GM19351 (cell line): ENCODE measurements around the gene WDR64.
"Not testable (repeated sequence)": the region's sequence is repeated elsewhere in the genome, so short reads cannot be mapped to it uniquely, and the experiment has no call there.

Source experiments
- ATAC-seq: cut with Tn5 transposase; IDR thresholded peaks from one replicate; pipeline ENCODE4 v1.9.1; 2021; ENCODE audit warnings: mild to moderate bottlenecking, moderate library complexity; ENCODE audit not compliant: unreplicated experiment

The WDR64 gene

DNA sequence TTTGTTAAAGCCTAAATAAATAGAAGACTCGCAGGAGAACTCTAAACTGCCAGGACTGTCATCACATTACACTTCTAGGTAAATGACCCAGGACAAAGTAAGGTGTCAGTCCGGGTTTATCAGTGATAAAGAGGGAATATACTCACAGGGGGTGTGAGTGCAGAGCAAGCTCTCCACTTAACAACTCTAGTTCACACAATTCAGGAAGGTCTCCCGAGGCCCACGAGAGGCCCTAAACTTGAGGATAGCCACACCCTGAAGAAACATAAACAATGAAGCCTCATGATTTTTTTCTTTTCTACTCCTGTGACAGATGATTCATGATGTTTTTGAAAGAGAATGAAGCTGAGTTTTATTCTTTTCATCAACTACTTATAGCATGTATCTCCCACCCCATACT is 130.3 kb downstream of the WDR64 start:
- ATAC-seq = no peak

DNA sequence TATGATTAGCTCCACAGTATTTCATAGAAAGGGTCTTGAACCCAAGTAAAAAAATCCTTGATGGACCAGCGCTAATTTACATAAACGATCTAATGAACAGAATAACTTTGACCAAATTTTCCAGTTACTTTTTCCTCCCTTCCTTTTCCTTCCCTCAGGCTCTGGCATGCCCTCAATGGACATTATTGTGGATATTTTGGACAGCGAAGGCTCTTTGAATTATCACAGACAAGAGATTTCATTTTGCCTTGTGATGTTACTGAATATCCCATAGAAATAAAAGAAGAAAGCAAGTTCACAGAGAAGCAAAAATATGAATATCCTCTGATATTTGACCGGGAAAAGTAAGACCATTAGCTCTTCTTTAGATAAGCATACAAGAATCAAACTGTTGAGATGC is 135.6 kb downstream of the WDR64 start:
- ATAC-seq = no peak

DNA sequence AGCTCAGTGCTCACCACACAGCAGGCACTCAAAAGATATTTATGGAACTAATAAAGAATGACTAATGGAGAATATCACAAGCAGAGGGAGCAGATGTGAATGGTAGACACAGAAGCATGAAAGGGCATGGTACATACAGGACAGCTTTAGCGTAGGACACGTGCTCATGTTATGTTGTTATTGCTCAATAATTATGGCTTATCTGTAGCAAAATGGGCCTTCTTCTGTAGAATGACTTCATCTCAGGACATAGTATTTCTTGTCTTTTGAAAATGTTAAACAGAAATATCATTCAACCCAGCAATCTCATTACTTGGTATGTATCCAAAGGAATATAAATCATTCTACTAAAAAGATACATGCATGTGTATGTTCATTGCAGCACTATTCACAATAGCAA is 137.0 kb downstream of the WDR64 start:
- no peak for ATAC-seq

DNA sequence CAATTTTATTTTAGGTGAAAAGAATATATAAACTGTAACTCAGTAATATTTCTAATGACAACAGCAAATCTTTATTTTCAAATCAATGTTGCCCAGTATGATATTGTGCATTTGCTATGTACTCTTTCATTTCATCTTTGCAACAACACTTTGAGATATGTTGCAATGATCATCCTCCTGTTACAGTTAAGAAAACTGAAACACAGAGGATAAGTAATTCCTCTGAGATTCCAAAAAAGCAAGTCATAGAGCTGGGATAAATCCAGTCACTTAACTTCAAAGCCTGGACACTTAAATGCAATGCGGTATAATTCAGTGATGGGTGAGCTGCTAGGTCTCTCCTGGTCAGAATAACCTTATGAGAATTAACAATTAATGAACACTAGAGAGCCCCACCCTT is 147.3 kb downstream of the WDR64 start:
- no peak for ATAC-seq

DNA sequence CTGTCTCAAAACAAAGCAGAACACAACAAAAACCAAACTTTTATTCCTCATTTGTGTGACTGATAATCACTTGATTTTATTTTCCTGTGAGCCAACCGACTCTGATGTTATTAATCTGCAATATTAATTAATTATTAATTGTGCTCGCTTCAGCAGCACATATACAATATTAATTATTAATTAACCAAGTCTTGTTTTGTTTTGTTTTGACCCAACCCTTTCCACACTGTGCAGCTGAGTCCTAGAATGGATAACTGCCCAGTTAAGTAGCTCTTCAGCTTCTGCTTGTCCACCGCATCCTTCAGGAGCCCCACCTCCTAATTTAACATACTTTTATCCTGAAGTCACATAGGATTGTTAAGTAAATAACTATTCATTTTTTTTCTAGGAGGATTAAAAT is 148.6 kb downstream of the WDR64 start:
- no peak for ATAC-seq

DNA sequence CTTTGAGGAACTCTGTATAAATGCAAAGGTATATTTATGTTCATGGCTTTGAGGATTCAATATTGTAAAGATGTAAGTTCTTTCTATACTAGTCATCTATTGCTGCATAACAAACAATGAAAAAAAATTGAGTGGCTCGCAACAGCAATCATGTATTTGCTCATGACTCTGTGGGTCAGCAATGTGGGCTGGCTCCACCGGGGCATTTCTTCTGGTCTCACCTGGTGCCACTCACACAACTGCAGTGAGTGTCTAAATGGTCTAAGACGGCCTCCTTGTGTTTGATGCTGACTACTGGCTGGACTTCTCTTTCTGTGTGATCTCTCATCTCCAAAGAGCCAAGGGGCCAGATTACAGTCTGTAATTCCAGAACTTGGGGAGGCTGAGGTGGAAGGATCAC is 150.8 kb downstream of the WDR64 start:
- no peak for ATAC-seq

DNA sequence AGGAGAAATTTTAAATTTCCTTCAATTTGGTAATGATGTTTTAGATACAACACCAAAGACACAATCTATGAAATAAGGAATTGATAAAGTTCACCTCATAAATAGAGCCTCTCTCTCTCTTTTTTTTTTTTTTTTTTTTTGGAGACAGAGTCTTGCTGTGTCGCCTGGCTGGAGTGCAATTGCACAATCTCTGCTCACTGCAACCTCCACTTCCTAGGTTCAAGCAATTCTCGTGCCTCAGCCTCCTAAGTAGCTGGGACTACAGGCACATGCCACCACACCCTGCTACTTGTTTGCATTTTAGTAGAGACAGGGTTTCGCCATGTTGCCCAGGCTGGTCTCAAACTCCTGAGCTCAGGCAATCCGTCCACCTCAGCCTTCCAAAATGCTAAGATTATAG is 152.6 kb downstream of the WDR64 start:
- ATAC-seq = not testable (repeated sequence)

DNA sequence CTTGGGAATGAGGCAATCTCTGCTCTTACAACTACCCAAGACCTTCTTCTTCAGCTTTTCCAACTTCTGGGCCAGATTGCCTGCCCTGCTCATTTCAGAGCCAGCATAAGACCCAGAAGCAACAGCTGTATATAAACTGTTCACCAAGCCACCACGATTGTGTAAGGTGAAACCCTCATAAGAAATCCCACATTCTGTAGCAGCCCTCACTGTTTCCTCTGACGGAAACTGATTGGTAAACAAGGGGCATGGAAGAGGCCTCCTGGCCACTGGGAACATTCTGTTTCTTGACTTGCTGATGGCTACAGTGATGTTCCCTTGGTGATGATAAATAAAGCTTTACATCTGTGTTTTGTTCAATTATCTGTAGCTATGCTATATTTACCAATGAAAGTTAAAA is 156.2 kb downstream of the WDR64 start:
- ATAC-seq = no peak

DNA sequence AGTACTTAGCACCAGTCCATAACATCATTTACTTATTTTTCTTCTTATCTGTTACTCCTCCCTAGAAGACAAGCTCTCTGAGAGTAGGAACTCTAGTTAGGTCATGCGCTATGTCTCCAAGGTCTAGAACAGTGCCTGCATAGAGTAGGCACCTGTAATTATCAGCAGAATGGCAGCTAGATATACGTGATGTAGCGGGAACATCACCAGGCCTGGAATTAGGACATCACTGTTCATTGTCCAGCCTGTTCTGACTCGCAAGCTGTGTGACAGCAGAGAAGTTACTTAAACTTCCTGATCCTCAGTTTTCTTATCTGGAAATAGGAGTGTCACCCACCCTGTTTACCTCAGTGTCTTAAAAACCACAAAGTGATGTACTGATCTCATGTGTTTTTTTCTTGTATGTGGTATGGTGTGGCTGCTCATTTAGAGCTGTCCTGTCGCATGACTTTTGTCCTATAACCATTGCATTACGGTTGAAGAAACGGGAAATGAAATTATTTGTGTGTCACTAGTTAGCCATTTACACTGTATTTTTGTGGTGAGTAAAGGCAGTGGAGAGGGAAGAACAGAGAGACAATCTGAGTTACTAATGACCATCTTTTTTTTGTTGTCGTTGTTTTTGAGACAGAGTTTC is 158.8 kb downstream of the WDR64 start:
- no peak for ATAC-seq

DNA sequence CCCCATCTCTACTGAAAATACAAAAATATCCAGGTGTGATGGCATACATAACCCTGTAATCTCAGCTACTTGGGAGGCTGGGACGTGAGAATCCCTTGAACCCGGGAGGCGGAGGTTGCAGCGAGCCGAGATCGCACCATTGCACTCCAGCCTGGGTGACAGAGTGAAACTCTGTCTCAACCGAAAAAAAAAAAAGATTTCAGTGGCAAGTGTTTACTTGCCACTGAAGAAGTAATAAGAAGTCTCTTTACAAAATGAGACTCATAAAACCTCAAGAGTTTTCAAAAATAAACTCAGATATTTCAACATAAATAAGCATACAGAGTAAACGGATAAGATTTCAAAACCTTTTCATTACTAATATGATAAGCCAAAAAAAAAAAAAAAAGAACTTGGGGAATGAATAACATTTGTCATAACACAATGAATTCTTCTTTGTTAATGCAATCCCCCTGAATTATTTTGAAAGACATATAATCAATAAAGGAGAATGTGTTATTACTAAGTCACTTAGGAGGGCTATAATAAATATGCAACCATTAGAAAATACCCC is 161.8 kb downstream of the WDR64 start:
- no peak for ATAC-seq

DNA sequence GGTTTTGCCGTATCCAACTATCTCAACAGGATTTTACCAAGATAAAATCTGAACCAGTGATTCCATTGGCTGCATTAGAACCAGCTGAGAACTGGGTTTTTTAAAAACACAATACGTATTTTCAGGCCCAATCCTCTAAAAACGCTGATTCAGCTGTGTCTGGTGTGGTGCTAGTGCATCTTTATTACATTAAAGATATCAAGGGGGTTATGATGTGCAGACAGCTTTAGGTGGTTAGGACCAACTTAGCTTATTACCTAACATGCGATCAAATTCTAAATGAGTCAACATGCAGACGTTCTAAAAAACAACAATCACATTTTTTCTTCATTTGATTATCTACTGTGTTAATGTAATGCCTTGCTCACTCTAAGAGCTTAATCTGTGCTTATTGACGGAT is 163.9 kb downstream of the WDR64 start:
- no peak for ATAC-seq

DNA sequence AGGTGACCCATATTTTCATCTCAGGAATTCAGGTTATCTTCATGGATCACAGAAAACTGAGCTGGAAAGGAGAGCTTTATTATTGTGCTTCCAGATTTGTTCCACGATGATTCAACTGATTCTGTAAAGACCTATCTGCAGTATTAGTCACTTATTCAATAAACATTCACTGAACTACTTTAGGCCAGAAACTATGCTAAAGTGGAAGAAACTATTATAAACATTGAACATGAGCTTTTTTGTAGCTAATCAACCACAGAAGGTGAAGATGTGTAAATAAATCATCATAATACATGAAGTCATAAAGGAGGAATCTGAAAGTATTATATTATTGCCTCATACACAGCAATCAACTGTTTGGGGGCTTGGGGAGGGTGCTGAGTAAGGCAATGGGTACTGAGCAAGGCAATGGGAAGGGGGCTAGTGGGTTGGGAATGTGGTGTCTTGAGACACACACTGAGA is 165.3 kb downstream of the WDR64 start:
- ATAC-seq = no peak

DNA sequence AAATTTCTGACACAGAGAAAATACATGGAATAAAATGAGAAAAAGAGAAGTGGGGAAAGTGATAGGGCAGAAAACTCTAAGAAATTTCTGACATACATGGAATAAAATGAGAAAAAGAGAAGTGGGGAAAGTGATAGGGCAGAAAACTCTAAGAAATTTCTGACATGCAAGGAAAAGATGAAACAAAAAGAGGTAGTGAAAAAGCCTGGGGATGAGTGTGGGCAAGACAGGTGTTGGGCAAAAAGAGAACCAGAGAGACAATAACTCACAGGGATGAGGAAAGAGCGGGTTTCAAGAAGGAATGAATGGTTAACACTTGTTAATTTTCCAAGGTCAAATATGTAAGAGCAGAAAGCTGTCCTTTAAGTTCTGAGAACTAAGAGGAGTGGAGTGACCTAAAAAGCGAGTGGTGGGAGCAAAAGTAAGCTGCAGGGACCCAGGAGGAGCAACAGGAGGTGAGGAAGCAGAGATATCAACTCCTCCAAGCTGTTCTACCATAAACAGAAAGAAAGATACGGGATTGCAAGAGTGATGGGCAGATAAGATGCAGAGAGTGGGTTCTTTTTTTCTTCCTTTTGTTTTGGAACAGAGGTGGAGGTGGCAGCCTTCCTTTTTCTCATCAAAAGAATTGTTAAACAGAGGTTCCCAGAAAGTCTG is 166.0 kb downstream of the WDR64 start:
- ATAC-seq = peak; percentile 48

DNA sequence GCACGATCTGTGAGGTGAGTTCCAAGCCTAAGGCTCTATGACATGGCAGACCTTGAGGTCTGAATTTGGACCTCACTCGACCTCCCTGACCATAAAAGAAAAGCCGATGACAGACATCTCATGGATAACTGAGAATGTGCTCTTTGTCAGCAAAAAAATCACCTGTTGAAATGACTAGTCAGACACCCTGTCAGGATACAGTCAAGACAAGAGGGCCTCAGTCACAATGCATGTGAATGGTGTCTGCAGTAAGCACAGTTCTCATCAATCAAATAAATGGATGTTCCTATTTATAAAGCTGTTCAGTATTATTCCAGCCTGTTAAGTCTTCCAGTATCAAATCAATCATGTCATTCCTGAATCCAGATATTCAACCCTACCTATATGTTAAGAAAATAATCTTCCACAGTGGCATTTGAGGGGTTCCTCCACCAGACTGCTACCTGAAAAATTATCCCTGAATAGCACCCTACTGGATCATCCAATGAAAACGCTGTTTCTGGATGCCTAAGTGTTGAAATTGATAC is 167.3 kb downstream of the WDR64 start:
- no peak for ATAC-seq

DNA sequence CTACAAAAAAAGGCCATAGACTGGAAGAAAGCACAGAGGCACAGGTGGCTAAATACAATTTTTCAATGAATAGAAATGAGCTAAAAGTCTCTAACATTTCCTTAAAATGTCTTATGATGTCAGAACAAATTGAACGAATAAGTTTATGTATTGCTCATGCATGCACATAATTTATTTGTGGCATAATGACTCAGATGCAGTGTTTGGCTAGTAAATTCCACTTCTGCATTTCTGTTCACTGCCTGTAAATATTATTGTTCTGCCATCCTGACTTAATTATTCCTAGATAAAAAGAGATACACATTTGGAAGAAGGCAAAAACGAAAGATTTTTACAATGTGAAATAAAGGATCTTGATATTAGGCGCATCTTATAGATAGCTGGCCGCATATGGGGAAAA is 169.3 kb downstream of the WDR64 start:
- no peak for ATAC-seq

DNA sequence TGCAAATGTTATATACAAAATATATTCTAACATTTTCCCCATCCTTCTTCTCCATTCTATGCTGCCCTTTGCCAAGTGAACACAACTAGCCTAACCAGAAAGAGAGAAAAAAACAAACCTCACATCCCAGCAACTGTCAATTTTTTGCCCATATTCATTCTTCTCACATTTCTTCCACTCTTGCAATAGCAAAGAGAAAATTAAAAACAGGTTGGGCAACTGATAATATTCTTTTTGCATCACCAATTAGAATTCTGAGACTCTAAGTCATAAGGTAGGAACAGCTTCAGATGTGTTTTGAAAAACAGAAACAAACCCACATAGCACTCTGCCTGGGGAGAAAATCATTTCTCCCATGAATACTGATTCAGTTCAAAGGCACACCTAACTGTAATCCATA is 170.8 kb downstream of the WDR64 start:
- no peak for ATAC-seq

DNA sequence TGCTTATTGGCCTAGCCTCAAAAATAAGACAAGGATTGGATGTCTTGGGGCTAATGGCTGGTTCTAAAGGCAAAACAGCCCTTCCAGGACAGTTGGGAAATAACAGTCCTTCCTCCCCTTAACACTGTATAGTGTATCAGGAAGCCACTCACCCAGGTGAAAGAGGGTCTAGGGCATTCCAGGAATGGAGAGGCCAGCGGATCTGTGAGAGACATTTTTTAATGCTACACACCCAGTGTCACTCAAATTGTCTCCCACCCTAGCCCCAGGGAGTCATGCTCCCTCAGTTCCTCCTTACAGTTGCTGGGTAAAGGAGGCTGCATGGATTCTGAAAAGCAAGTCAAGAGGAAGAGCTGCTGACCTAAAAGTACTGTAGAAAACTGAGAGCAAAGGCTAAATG is 171.8 kb downstream of the WDR64 start:
- no peak for ATAC-seq

DNA sequence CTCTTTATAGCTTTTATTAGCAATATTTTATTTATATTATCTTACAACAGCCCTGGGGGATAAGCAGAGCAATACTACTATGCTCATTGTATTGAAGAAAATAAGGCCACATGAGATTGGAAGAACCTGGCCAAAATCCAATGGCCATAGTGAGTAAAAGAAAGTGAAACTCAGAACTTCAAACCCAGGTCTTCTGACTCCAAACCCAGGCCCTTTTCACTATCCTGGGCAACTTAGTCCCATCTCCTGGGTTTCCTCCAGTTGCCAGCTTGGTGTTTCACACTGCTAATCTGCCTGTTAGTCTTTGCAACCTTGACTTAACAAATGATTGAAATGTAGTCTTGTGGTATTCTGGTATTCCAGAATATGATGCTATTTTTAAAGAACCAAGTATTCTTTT is 173.5 kb downstream of the WDR64 start:
- no peak for ATAC-seq

DNA sequence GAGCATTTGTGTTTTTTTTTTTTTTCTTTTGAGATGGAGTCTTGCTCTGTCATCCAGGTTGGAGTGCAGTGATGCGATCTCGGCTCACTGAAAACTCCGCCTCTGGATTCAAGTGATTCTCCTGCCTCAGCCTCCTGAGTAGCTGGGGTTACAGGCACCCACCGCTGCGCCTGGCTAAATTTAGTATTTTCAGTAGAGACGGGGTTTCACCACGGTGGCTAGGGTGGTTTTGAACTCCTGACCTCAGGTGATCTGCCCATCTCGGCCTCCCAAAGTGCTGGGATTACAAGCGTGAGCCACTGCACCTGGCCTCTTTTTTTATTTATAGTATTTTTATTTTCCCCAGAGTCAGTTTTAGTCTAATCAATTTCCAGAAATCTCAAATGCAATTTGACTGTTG is 174.5 kb downstream of the WDR64 start:
- ATAC-seq = not testable (repeated sequence)

DNA sequence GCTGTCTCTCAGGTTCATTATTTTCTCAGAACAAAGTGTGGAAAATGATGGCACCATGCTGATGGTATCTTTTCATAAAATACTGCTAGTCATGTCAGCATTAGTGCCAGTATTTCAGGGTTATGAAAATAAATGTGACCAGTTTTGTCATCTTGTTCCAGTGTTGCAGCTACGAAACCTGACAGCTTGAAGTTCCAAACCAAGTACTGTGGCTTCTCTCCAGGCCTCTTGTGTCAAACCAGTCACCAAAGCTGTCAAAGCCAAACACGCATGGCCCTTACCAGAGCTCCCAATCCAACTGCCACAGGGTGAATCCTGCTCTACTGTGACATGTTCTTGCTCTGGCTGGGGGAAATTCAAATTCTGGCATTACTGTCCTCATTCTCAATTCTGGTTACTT is 175.2 kb downstream of the WDR64 start:
- no peak for ATAC-seq

DNA sequence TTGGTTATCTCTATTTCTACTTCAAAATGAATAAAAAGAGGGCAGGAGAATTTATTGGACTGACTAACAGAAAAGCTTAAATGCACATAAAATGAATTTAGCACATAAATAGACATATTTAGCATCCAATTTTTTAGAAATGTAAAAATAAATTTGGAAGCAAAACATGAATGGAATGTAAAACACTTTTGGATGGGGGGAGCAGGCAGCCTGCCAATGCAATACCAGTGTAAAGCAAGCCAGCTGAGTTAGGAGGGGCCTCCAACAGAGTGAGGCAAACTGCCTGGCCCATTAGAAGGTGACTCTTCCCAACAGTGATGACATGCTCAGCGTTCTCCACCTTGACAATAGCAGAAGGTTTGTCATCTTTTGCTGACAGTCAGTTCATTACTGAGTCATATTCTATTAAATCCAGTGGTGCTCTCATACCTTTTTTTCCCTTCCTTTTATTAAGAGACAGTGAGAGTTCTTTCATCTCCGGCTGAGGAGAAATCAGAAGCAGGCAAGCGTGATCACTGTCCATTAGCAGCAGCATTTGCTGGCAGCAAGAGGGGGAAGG is 176.5 kb downstream of the WDR64 start:
- ATAC-seq = no peak

DNA sequence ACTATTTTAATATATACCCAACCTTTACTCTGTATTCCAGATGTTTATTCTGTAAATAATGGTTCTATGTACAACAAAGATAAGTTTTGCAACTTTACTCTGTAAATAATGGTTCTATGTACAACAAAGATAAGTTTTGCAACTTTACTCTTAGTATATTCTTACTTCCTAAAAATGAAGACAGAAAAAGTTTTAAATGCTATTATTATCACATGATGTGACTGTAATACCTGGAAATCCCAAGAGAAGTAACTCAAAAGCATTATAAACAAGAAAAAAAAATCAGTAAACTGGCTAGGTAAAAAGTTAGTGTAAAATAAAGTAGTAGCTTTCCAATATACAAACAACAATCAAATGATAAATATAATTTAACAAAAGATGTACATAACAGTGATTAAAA is 177.4 kb downstream of the WDR64 start:
- ATAC-seq = no peak
